HepG2 (cell line): Measurements from ENCODE around the gene KIAA0930. TPM values are rescaled to one million over a fixed set of nuclear protein-coding genes. Genes with fewer than 3 reads are reported as not detected.
A peak's percentile ranks its signal among the peaks of the same experiment; 100 is the strongest.

Experiments
- ELF3 ChIP-seq: IDR thresholded peaks from 2 replicates; pipeline ENCODE4 v1.6.1; 2016; ENCODE audit warnings: missing genetic modification reagents, missing compliant biosample characterization
- HOXD1 ChIP-seq: sonication (generic); formaldehyde crosslinking; IDR thresholded peaks from 2 replicates; pipeline ENCODE4 v1.5.0; 2020; ENCODE audit warnings: missing genetic modification reagents
- PRPF4 ChIP-seq: fragments of 200-400 bp; formaldehyde crosslinking; IDR thresholded peaks from 2 replicates; pipeline ENCODE4 v1.6.1; 2016; ENCODE audit warnings: low read length, low read depth; ENCODE audit not compliant: poor library complexity, severe bottlenecking
- TSC22D2 ChIP-seq: sonication (generic); formaldehyde crosslinking; IDR thresholded peaks from 2 replicates; pipeline ENCODE4 v1.5.1; 2020; ENCODE audit warnings: missing genetic modification reagents, mild to moderate bottlenecking, borderline replicate concordance
- ZNF329 ChIP-seq: sonication (generic); formaldehyde crosslinking; IDR thresholded peaks from 2 replicates; pipeline ENCODE4 v1.9.0; 2021; ENCODE audit warnings: low read depth, mild to moderate bottlenecking, missing genetic modification reagents
- ZSCAN30 ChIP-seq: sonication (generic); formaldehyde crosslinking; IDR thresholded peaks from 2 replicates; pipeline ENCODE4 v1.5.0; 2020; ENCODE audit warnings: mild to moderate bottlenecking, missing genetic modification reagents
- polyA plus RNA-seq, 8 experiments: library from polyadenylated mRNA; depleted of rRNA in 3 of 8; stranded (reverse) in 7 of 8; unstranded in 1 of 8; fragments of >200 nt; fragmentation: Illumina TruSeq in 4 of 8; extraction: Trizol in 4 of 8; gene quantifications; 2 replicates each; pipeline versions ENCODE4 v1.2.1 to v1.2.3, GENCODE V29; 2011 to 2016; ENCODE audit warnings: low read depth in 4 of 8, missing spikeins in 1 of 8, mixed read lengths in 1 of 8; ENCODE audit not compliant: insufficient read depth in 1 of 8
- total RNA-seq, 5 experiments: library from RNA; depleted of rRNA; stranded (reverse); fragments of >200 nt; fragmentation: Illumina TruSeq; extraction: Trizol; gene quantifications; 2 replicates each; pipeline ENCODE4 v1.2.3, GENCODE V29; 2016; ENCODE audit warnings: low read depth in 1 of 5
- TF ChIP-seq, protein P1 (sequence below): sonication (generic); formaldehyde crosslinking; IDR thresholded peaks from 2 replicates; pipeline ENCODE4 v1.9.0; 2022; ENCODE audit warnings: low read depth, missing genetic modification reagents
- TF ChIP-seq, protein P2 (sequence below): sonication (generic); formaldehyde crosslinking; IDR thresholded peaks from 2 replicates; pipeline ENCODE4 v1.5.1; 2020; ENCODE audit warnings: missing genetic modification reagents, mild to moderate bottlenecking, borderline replicate concordance
- TF ChIP-seq, protein P3 (sequence below): sonication (generic); formaldehyde crosslinking; IDR thresholded peaks from 2 replicates; pipeline ENCODE4 v1.5.0; 2020; ENCODE audit warnings: mild to moderate bottlenecking, missing genetic modification reagents
- TF ChIP-seq, protein P4 (sequence below), 2 experiments: sonication (generic) in 1 of 2; formaldehyde crosslinking in 1 of 2; IDR thresholded peaks; 2 replicates each; pipeline versions ENCODE4 v1.4.0 to v1.6.1; 2018 to 2020; ENCODE audit warnings: missing genetic modification reagents in 2 of 2, borderline replicate concordance in 1 of 2, low read depth in 1 of 2, mild to moderate bottlenecking in 1 of 2, missing biosample characterization in 1 of 2
- TF ChIP-seq, protein P5 (sequence below): sonication (generic); formaldehyde crosslinking; IDR thresholded peaks from 2 replicates; pipeline ENCODE4 v1.8.0; 2022; ENCODE audit warnings: low read depth, missing genetic modification reagents

Gene KIAA0930
- total and polyA plus RNA-seq, 2 of the 13 experiments (the other 11 are each of a cell fraction or from before 2014, with no cell fraction given): 27.0 to 38.2 TPM

DNA sequence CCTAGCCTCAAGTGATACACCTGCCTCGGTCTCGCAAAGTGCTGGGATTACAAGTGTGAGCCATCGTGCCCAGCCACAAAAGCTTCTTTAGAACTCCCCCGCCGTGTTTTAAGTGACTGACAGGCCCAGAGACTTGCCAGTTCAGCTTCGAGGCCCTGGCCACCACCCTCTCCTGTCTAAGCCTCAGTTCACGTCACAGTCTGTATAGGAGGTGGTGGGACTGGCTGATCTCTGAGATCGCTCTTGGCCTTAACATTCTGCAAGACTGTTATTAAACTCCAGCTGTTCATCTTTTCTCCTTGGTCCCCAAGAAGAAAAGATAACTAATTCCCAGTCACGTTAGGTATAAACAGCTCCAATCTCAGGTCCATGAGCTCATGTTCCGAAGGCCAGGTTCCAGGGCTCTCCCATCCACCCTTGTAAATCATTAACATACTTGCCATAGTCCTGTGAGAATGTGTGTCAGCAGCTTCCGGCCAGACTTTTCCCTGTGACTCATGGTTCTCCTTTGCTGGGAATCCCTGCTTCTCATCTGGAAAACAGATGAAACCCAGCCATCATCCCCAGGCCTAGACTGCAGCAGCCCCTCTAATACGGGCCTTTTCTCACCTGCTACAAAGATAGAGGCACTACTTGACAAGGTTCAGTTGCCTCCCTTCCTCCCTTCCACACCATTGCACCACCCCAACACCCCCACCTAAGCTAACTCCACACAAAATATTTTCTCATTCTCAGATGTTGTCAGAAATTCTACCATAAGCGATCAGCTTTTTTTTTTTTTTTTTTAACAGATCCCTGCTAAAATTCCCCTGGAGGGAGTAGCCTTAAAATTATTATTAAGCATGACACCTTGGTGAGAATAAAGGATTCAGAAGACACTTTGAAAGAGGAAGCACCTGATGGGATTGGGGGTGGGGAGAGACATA is 5.6 kb upstream of the KIAA0930 start (continued):
- TF ChIP-seq, protein P1, sequence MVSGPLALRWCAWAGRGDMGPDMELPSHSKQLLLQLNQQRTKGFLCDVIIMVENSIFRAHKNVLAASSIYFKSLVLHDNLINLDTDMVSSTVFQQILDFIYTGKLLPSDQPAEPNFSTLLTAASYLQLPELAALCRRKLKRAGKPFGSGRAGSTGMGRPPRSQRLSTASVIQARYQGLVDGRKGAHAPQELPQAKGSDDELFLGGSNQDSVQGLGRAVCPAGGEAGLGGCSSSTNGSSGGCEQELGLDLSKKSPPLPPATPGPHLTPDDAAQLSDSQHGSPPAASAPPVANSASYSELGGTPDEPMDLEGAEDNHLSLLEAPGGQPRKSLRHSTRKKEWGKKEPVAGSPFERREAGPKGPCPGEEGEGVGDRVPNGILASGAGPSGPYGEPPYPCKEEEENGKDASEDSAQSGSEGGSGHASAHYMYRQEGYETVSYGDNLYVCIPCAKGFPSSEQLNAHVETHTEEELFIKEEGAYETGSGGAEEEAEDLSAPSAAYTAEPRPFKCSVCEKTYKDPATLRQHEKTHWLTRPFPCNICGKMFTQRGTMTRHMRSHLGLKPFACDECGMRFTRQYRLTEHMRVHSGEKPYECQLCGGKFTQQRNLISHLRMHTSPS (CRISPR knock-in tag): no peak
- TF ChIP-seq ELF3 (CRISPR knock-in tag): peak; percentile 58
- TF ChIP-seq, protein P2, sequence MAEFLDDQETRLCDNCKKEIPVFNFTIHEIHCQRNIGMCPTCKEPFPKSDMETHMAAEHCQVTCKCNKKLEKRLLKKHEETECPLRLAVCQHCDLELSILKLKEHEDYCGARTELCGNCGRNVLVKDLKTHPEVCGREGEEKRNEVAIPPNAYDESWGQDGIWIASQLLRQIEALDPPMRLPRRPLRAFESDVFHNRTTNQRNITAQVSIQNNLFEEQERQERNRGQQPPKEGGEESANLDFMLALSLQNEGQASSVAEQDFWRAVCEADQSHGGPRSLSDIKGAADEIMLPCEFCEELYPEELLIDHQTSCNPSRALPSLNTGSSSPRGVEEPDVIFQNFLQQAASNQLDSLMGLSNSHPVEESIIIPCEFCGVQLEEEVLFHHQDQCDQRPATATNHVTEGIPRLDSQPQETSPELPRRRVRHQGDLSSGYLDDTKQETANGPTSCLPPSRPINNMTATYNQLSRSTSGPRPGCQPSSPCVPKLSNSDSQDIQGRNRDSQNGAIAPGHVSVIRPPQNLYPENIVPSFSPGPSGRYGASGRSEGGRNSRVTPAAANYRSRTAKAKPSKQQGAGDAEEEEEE (CRISPR knock-in tag): no peak
- TF ChIP-seq PRPF4: peak; percentile 14
- TF ChIP-seq TSC22D2 (CRISPR knock-in tag): no peak
- TF ChIP-seq ZSCAN30 (CRISPR knock-in tag): no peak
- no peak for TF ChIP-seq HOXD1 (CRISPR knock-in tag)
- TF ChIP-seq, protein P3, sequence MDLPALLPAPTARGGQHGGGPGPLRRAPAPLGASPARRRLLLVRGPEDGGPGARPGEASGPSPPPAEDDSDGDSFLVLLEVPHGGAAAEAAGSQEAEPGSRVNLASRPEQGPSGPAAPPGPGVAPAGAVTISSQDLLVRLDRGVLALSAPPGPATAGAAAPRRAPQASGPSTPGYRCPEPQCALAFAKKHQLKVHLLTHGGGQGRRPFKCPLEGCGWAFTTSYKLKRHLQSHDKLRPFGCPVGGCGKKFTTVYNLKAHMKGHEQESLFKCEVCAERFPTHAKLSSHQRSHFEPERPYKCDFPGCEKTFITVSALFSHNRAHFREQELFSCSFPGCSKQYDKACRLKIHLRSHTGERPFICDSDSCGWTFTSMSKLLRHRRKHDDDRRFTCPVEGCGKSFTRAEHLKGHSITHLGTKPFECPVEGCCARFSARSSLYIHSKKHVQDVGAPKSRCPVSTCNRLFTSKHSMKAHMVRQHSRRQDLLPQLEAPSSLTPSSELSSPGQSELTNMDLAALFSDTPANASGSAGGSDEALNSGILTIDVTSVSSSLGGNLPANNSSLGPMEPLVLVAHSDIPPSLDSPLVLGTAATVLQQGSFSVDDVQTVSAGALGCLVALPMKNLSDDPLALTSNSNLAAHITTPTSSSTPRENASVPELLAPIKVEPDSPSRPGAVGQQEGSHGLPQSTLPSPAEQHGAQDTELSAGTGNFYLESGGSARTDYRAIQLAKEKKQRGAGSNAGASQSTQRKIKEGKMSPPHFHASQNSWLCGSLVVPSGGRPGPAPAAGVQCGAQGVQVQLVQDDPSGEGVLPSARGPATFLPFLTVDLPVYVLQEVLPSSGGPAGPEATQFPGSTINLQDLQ: no peak
- no peak for TF ChIP-seq ZNF329 (CRISPR knock-in tag)
- TF ChIP-seq, protein P4, sequence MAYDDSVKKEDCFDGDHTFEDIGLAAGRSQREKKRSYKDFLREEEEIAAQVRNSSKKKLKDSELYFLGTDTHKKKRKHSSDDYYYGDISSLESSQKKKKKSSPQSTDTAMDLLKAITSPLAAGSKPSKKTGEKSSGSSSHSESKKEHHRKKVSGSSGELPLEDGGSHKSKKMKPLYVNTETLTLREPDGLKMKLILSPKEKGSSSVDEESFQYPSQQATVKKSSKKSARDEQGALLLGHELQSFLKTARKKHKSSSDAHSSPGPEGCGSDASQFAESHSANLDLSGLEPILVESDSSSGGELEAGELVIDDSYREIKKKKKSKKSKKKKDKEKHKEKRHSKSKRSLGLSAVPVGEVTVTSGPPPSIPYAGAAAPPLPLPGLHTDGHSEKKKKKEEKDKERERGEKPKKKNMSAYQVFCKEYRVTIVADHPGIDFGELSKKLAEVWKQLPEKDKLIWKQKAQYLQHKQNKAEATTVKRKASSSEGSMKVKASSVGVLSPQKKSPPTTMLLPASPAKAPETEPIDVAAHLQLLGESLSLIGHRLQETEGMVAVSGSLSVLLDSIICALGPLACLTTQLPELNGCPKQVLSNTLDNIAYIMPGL (CRISPR knock-in tag; IDR thresholded peaks at IDR 0.05; ENCODE audit: borderline replicate concordance in 1 of 2, low read depth in 1 of 2): 0 out of 4 replicates have a peak, but pooled peaks of 1 of the 2 experiments have one; percentile 19
- TF ChIP-seq, protein P5, sequence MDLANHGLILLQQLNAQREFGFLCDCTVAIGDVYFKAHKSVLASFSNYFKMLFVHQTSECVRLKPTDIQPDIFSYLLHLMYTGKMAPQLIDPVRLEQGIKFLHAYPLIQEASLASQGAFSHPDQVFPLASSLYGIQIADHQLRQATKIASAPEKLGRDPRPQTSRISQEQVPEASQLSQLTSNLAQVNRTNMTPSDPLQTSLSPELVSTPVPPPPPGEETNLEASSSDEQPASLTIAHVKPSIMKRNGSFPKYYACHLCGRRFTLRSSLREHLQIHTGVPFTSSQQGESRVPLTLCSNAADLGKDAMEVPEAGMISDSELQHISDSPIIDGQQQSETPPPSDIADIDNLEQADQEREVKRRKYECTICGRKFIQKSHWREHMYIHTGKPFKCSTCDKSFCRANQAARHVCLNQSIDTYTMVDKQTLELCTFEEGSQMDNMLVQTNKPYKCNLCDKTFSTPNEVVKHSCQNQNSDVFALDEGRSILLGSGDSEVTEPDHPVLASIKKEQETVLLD: no peak
